Keratinocyte (primary cell): ENCODE data around the gene BAIAP2L2. TPM values are rescaled to one million over a fixed set of nuclear protein-coding genes. Genes with fewer than 3 reads are reported as not detected.

Experiments
- DNase-seq: peaks from one replicate; pipeline ENCODE4 v3.0.0-alpha.2; 2011; ENCODE audit warnings: low read depth, missing footprints, low spot score
- FAIRE-seq: peaks from 2 replicates; lab custom pipeline; 2011; peaks lifted over from hg19 to GRCh38; lab: Jason Lieb, UNC
- H2AFZ ChIP-seq: 2 replicates; pipeline ENCODE4 v1.6.0; 2012; ENCODE audit warnings: low read length, control low read depth, inconsistent platforms; ENCODE audit not compliant: control insufficient read depth
- H3K27ac ChIP-seq: 2 replicates; pipeline ENCODE4 v1.5.1; 2011; ENCODE audit warnings: low read length; ENCODE audit not compliant: control insufficient read depth, insufficient read depth
- H3K27me3 ChIP-seq: 3 replicates; pipeline ENCODE4 v1.6.0; 2011; ENCODE audit warnings: low read length; ENCODE audit not compliant: control insufficient read depth, insufficient read depth; ENCODE audit errors: extremely low read depth
- H3K36me3 ChIP-seq, 2 experiments: 2 replicates in 1 of 2; 3 replicates in 1 of 2; pipeline ENCODE4 v1.5.1; 2011; ENCODE audit warnings: low read length in 2 of 2, mild to moderate bottlenecking in 1 of 2; ENCODE audit not compliant: control insufficient read depth in 2 of 2, insufficient read depth in 2 of 2; ENCODE audit errors: extremely low read depth in 1 of 2
- H3K4me1 ChIP-seq: 3 replicates; pipeline ENCODE4 v1.5.1; 2011; ENCODE audit warnings: low read length; ENCODE audit not compliant: control insufficient read depth, insufficient read depth; ENCODE audit errors: extremely low read depth
- H3K4me2 ChIP-seq: 3 replicates; pipeline ENCODE4 v1.6.0; 2011; ENCODE audit warnings: low read depth, low read length; ENCODE audit not compliant: control insufficient read depth, insufficient read depth; ENCODE audit errors: extremely low read depth
- H3K4me3 ChIP-seq, 3 experiments: fragments of 200-600 bp in 1 of 3; sonication (generic) in 1 of 3; 2 replicates in 2 of 3; 3 replicates in 1 of 3; pipeline ENCODE4 v1.5.1; 2011 to 2016; ENCODE audit warnings: low read length in 3 of 3, mild to moderate bottlenecking in 3 of 3, control low read depth in 2 of 3, inconsistent platforms in 1 of 3, low read depth in 1 of 3, mixed read lengths in 1 of 3, mixed run types in 1 of 3, moderate library complexity in 1 of 3; ENCODE audit not compliant: control insufficient read depth in 2 of 3, insufficient read depth in 2 of 3; ENCODE audit errors: extremely low read depth in 1 of 3
- H3K79me2 ChIP-seq: 2 replicates; pipeline ENCODE4 v1.6.0; 2012; ENCODE audit warnings: low read length; ENCODE audit not compliant: control insufficient read depth, insufficient read depth
- H3K9ac ChIP-seq: 3 replicates; pipeline ENCODE4 v1.6.0; 2011; ENCODE audit warnings: low read length; ENCODE audit not compliant: control insufficient read depth, insufficient read depth; ENCODE audit errors: extremely low read depth
- H3K9me1 ChIP-seq: 3 replicates; pipeline ENCODE4 v1.6.0; 2011; ENCODE audit warnings: low read length; ENCODE audit not compliant: control insufficient read depth, insufficient read depth; ENCODE audit errors: extremely low read depth
- H3K9me3 ChIP-seq: 2 replicates; pipeline ENCODE4 v1.5.1; 2012; ENCODE audit warnings: low read depth, low read length; ENCODE audit not compliant: control insufficient read depth
- H4K20me1 ChIP-seq: 3 replicates; pipeline ENCODE4 v1.6.0; 2011; ENCODE audit warnings: low read length; ENCODE audit not compliant: control insufficient read depth, insufficient read depth; ENCODE audit errors: extremely low read depth
- CTCF ChIP-seq, 3 experiments: IDR thresholded peaks in 1 of 3; conservative IDR thresholded peaks in 1 of 3; optimal IDR thresholded peaks in 1 of 3; 2 replicates in 2 of 3; 3 replicates in 1 of 3; pipeline versions ENCODE3 to v1.5.1; 2011; ENCODE audit warnings: low read length in 3 of 3, mild to moderate bottlenecking in 3 of 3, moderate library complexity in 2 of 3, control low read depth in 1 of 3, inconsistent platforms in 1 of 3; ENCODE audit not compliant: insufficient read depth in 2 of 3; ENCODE audit errors: extremely low read depth in 1 of 3
- EZH2 ChIP-seq: IDR thresholded peaks from one replicate; pipeline ENCODE4 v1.6.1; 2012; ENCODE audit warnings: inconsistent platforms, mild to moderate bottlenecking, low read length, moderate library complexity
- dilution Hi-C: fragments of 300-500 bp; cut with MboI; formaldehyde crosslinking; loops from one replicate; pipeline ENCODE4 v1.7.0; 2020; ENCODE audit warnings: low sequenced_read_pairs; ENCODE audit not compliant: extremely low pct_ligation_motif_present
- polyA plus RNA-seq, 5 experiments: library from polyadenylated mRNA; depleted of rRNA in 3 of 5; stranded (reverse) in 3 of 5; stranded (forward) in 1 of 5; unstranded in 1 of 5; fragments of >200 nt; gene quantifications; 1 replicate in 1 of 5; 2 replicates in 3 of 5; 3 replicates in 1 of 5; pipeline versions ENCODE4 v1.2.1 to v1.2.3, GENCODE V29; 2011 to 2012; ENCODE audit warnings: missing spikeins in 2 of 5, low read depth in 1 of 5, low replicate concordance in 1 of 5

Gene BAIAP2L2
- polyA plus RNA-seq, 1 donor (not counting 4 experiments of a cell fraction or from before 2014, with no cell fraction given): 2.3 TPM

GRCh38 chr22:38078046-38078840, 32.2 kb downstream of the BAIAP2L2 start:
- TF ChIP-seq CTCF (optimal IDR thresholded peaks at IDR 0.05 in 1 of 3, IDR thresholded peaks at IDR 0.05 in 1 of 3, conservative IDR thresholded peaks at IDR 0.05 in 1 of 3; ENCODE audit: extremely low read depth in 1 of 3, insufficient read depth in 2 of 3, low read length in 3 of 3) (no peak), EZH2 (no peak)
- no peak overlapping the region for H3K27ac ChIP-seq
- H3K9me1 ChIP-seq: no peaks in the 10 kb centered on the region
- no peak for DNase-seq
- FAIRE-seq: no peak
- no peak overlapping the region for H3K4me2 ChIP-seq
- H3K4me3 ChIP-seq: no peak overlapping the region
- dilution Hi-C loops: no loop called here
- H3K9ac ChIP-seq: no peak overlapping the region
- no peaks in the 10 kb centered on the region for H3K79me2 ChIP-seq
- H2AFZ ChIP-seq: no peak overlapping the region
- no peaks in the 10 kb centered on the region for H3K9me3 ChIP-seq
- H3K4me1 ChIP-seq: no peaks in the 10 kb centered on the region
- peaks cover 0 to 6% of the 10 kb centered on the region in 2 experiments for H3K36me3 ChIP-seq
- no peaks in the 10 kb centered on the region for H4K20me1 ChIP-seq
- peaks cover 27% of the 10 kb centered on the region for H3K27me3 ChIP-seq

GRCh38 chr22:38077595-38077994, 32.9 kb downstream of the BAIAP2L2 start:
- dilution Hi-C loops: no loop called here
- H3K27me3 ChIP-seq: peaks cover 21% of the 10 kb centered on the region
- TF ChIP-seq CTCF (optimal IDR thresholded peaks at IDR 0.05 in 1 of 3, IDR thresholded peaks at IDR 0.05 in 1 of 3, conservative IDR thresholded peaks at IDR 0.05 in 1 of 3; ENCODE audit: extremely low read depth in 1 of 3, insufficient read depth in 2 of 3, low read length in 3 of 3) (no peak), EZH2 (no peak)
- no peaks in the 10 kb centered on the region for H4K20me1 ChIP-seq
- no peaks in the 10 kb centered on the region for H3K9me1 ChIP-seq
- no peak overlapping the region for H3K27ac ChIP-seq
- DNase-seq (no peak), FAIRE-seq (no peak)
- H2AFZ ChIP-seq: no peak overlapping the region
- H3K36me3 ChIP-seq: peaks cover 6 to 10% of the 10 kb centered on the region in 2 experiments
- no peak overlapping the region for H3K9ac ChIP-seq
- no peak overlapping the region for H3K4me3 ChIP-seq
- no peaks in the 10 kb centered on the region for H3K9me3 ChIP-seq
- no peaks in the 10 kb centered on the region for H3K4me1 ChIP-seq
- H3K79me2 ChIP-seq: no peaks in the 10 kb centered on the region
- no peak overlapping the region for H3K4me2 ChIP-seq
